GM12873 (cell line): ENCODE data around the gene MPST.

ENCODE experiments used
- TF ChIP-seq, protein P1 (sequence below): IDR thresholded peaks from 2 replicates; pipeline ENCODE4 v1.5.1; 2012; ENCODE audit warnings: low read depth, mild to moderate bottlenecking, moderate library complexity, low read length, control low read depth; ENCODE audit not compliant: insufficient read depth; ENCODE audit errors: missing control alignments

MPST gene

DNA sequence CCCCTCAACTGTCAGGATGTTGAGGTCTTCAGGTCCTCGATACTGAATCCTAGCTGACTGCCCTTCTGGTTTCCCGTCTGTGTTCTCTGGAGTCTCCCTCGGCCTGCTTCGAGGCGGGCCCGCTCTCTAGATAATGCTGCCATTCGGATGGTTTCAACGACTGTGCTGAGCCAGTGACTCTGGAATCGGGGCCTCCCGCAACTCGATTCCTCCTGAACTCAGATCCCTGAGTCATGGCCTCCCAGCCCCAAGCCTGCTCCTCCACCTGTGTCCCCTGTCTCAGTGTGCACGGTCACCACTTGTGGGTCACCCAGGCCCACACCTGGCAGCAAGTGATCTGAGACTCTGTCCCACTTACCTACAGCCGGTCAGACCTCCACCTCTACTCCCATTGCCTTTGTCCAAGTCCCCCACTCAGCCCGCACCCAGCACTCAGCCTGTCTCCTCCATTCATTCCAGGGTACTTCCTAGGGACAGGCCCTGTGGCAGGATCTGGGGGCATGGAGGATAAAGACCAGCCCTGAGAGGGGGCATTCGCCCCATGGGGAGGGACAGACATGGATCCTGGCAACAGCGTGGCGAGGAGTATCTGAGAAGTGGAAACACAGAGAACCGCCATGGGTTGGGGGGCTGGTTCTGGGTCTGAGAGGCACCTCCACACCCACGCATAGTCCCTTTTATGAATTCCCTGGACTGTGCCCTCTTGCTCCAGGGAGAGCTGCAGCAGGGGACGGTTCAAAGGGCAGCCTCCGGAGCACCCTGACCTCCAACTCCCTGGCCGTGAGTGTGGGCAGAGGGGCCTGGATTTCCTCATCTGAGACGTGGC, 14.3 kb downstream of the MPST start:
- TF ChIP-seq, protein P1, sequence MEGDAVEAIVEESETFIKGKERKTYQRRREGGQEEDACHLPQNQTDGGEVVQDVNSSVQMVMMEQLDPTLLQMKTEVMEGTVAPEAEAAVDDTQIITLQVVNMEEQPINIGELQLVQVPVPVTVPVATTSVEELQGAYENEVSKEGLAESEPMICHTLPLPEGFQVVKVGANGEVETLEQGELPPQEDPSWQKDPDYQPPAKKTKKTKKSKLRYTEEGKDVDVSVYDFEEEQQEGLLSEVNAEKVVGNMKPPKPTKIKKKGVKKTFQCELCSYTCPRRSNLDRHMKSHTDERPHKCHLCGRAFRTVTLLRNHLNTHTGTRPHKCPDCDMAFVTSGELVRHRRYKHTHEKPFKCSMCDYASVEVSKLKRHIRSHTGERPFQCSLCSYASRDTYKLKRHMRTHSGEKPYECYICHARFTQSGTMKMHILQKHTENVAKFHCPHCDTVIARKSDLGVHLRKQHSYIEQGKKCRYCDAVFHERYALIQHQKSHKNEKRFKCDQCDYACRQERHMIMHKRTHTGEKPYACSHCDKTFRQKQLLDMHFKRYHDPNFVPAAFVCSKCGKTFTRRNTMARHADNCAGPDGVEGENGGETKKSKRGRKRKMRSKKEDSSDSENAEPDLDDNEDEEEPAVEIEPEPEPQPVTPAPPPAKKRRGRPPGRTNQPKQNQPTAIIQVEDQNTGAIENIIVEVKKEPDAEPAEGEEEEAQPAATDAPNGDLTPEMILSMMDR: no peak

DNA sequence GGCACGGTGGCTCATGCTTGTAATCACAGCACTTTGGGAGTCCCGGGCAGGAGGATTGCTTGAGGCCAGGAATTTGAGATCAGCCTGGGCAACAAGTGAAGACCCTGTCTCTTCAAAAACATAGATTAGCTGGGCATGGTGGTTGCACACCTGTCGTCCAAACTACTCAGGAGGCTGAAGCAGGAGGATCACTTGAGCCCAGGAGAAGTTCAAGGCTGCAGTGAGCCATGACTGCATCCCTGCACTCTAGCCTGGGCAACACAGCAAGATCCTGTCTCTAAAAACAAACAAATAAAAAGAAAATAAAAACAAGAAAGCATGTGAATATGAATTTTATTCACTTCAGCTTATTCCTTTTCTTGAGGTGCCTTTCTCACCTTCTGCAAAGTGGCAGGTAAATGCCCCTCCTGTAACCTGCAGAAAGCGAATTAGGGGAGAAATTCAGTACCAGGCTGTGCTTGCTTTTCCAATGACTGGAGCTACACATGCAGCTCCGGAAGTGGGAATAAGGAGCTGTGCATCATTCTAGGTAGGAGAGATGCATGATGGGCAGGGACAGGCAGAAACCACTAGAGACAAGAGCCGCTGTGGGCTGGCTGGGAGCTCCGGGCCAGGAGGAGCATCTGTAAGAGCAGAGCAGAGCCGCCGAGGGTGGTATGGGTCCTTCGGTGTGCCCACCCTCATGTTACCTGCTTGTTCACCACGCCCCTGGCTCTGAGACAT, 17.3 kb downstream of the MPST start:
- TF ChIP-seq, protein P1: no peak

DNA sequence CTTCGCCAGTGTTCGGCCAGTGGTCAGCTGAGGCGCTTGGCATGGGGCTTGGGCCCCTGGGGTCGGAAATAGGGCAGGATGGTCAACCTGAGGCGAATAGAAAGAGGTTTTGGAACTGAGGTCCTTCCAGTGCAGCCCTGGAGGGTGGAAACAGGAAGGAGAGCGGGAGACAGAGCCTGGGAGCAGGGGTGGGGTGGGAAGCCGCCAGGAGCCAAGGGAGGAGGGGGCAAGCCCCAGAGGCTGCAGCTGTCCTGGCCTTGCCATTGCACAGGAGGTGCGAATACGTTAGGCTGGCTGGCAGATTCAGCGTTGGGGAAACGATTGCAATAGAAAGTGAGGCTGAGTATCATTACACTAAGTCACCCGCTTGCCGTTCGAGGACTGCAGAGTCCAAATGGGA, 18.1 kb downstream of the MPST start:
- TF ChIP-seq, protein P1: no peak

DNA sequence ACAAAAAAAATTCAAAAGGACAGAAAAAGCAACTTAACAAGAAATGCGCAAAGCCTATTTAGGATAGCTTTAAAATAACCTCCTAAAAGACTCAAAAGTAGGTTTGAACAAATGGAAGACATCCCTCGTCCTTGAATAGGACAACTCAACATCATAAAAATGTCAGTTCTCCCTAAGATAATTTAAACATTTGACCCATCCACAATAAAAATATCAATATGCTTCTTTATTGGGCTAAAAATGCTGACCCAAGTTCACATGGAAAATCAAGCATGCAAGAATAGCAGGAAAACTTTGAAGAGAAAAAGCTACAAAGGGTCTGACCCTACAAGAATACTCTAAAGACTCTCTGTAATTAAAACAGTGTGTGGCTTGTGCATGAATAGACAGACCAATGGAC, 19.9 kb downstream of the MPST start:
- TF ChIP-seq, protein P1: no peak

DNA sequence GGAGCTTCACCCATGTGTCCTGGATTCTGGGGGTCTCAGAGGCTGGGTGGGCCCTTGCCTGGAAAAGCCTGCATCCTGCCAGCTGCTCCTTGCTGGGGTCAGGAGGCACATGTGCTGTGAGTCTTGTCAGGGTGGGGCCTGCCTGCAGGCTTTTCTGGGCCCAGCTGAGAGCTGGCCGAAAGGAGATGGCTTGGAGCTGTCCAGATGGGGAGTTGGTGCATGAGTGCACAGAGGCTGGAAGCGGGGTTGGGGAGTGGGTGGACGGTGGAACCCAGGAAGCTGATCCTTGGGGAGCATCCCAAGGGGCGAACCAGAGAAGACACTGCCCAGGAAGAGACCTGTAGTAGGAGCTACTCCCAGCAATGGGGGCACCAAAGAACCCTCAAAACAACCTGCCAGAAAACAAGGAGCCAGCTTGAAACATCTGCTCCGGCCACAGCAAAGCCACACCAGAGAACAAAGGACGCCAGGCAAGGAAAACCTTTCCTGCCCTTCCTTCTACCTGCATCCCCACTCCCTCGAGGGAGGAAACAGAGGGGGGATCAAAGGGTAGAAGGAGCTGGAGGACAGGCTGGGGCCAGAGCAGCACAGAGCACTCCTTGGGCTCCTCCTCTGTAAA, 23.8 kb downstream of the MPST start:
- TF ChIP-seq, protein P1: no peak

DNA sequence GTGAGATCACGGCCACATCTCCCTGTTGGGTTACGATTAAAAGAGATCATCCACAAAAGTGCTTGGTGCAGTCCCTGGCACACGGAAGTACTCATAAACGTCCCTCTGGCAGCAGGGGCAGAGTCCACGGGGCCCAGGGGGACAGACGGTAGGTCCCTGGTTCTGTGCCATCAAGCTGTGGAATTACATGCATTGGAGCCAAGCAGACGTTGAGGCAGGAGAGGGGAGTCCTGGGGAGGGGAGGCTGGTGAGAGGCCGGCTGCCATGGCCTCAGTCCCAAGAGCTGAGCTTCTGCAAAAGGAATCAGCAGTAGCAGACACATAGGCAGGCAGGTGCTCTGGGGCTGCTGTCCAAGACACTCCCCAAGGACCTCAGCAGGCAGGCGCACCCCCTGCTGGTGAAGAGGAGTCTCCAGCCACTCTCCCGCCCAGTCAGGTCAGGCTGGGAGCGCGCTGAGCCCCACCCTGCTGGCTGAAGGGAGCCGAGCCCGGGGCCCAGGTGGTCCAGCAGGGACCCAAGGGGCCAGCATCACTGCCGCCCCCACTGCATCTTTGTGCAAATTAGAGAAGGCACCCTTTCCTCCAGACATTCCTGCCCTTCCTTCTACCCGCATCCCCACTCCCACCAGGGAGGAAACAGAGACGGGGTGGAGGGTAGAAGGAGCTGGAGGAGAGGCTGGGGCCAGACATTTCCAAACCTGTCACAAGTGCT, 24.4 kb downstream of the MPST start:
- TF ChIP-seq, protein P1: peak; percentile 92
